GM19239 (cell line): ENCODE data around the gene TESPA1.

Experiments
- DNase-seq: peaks from one replicate; pipeline ENCODE4 v3.0.0; 2011; ENCODE audit warnings: low spot score; ENCODE audit not compliant: insufficient read length
- FAIRE-seq: peaks from 2 replicates; lab custom pipeline; 2011; peaks lifted over from hg19 to GRCh38; lab: Jason Lieb, UNC

TESPA1 gene

GRCh38 chr12:54984658-54985376, at the start of gene TESPA1:
Gene TESPA1 (minus strand): TSS chr12:54984762. CDS start chr12:54974562, 10,200 bp downstream.
- FAIRE-seq (peak; percentile 97), DNase-seq (peak; percentile 56)

DNA sequence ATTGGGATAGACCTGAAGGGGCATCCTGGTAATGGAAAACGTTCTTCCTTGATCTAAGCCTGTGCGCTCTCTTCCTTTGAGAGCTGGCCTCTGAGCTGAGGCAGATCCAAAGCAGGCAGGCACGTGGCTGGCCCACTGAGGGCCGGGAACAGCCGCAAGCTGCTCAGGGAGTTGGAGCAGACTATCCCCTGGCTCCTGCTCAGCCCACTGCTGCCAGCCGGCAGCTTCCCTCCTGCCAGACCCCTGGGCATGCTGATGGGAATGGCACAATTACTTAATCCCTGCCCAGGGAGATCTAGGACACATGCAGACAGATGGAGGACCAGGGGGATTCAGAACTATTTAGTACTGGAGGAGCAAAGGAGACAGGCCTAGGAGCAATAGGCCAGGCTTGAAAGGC, 49.7 kb upstream of the TESPA1 start:
- DNase-seq (no peak), FAIRE-seq (no peak)

GRCh38 chr12:55025508-55025907, 40.9 kb upstream of the TESPA1 start:
- DNase-seq (no peak), FAIRE-seq (no peak)

DNA sequence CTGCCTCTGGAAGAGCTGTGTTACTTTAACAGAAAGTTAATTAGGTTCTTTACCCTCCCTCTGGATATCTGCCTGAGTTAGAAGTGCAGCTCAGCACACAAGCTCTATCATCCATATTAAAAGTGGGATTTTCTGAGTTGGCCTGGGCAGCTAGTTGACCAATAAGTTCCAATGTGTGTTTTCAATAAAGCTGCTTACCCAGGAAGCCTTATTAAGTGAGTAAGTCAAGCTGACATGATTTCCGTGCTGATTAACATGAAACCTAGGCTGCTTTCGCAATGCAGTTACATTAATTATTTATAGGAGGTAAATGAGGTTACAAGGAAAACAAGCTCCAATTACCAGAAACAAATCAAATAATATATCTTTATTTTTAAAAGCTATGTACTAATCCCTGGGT, 40.0 kb upstream of the TESPA1 start:
- DNase-seq (no peak), FAIRE-seq (no peak)

DNA sequence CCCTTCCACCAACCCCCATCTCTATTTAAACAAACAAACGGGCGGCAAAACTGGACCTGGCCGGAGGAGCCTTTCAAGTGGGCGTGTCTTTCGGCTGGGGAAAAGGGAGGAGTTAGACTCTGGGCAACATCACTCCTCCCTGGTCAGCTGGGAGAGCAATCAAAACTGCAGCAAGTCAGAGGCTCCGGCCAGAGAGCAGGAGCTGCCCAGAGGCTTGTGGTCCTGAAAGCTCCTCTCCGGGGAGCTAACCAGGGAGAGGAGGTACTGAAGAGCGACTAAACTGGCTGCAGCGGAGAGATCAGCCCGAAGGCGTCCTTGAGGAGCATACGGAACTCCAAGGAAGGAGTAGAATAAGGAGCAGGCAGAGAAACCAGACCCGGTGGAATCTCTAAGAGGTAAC, 35.2 kb upstream of the TESPA1 start, which contains the start of gene NEUROD4:
NEUROD4 (plus strand) TSS at position 191 of the 400 bp plus-strand sequence. CDS start 6,466 bp downstream, outside the sequence.
- no peak for DNase-seq
- FAIRE-seq, result no peak

DNA sequence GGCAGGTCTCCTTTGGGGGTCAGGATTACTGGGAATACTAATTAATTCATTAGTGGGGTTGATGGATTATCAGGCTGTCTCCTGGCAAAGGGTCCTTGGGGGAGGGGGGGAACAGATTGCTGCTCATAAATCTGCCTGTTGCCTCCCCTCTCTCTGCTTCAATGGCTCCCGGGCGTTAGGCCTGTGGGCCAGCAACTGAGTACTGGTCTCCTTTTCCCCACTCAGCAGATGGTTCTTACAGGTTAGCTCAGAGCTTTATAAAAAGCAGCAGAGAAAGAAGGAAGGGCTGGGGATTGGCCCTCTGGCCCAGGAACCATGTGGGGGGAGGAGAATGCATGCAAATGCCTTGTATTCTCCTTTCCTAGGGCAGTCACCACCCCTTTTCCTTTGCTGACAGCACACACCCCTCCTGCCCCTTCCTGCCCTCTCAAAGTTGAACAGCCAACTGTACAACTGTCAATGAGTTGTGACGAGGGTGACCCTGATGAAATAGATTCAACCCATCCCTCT, 32.9 kb upstream of the TESPA1 start:
- FAIRE-seq, result no peak
- no peak for DNase-seq

- DNase-seq (no peak), FAIRE-seq (no peak)
These were observed 24.5 kb upstream of the TESPA1 start for GRCh38 chr12:55008944-55009585.

GRCh38 chr12:55002355-55002754, 17.8 kb upstream of the TESPA1 start:
- DNase-seq, result no peak
- FAIRE-seq, result no peak

GRCh38 chr12:55001198-55001868, 16.8 kb upstream of the TESPA1 start:
- FAIRE-seq, result no peak

DNA sequence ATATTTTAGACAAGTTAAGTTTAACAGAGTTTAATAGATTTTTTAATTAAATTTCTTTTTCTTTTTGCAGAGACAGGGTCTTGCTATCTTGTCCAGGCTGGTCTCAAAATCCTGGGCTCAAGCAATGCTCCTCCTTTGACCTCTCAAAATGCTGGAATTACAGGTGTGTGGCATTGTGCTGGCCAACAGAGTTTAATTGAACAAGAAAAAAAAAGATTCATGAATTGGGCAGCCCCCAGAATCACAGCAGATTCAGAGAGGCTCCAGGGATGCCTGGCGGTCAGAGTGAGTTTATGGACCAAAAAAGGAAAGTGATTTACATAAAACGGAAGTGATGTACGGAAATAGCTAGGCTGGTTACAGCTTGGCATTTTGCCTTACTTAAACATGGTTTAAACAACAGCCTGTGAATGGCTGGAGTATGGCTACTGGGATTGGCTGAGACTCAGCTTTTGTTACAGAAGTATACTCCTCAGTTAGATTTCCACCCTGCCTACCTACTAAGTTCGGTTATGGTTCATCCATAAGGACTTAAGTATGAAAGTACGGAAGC, 14.5 kb upstream of the TESPA1 start:
- DNase-seq, result no peak
- peak; percentile 79 for FAIRE-seq

More at GRCh38 chr12:55001198-55001868, 16.8 kb upstream of the TESPA1 start:
- no peak for DNase-seq

DNA sequence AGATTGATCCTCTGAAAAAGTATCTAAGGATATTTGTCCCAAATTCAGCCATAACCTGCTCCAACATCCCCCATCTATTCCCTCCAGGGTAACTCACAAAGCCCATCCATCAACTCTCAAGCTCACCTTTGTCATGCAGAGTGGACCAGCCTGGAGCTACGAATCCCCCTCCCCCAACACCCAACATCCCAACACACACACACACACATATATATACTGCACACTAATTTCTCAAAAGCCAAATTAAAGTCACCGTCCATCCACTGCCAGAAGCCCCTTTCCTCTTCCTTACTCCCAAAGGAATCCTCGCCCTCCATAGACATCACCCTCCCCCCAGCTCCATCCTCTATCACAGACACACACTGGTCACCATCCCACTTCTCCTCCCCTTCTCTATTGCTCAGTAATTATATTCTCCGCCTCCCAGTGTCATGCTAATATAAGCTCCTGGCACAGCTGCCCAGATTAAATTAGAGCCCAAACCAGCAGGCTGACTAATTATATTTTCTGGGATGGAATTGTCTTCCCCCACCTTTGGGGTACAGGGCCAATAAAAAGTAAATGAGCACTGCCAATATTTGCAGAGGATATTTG, 13.5 kb upstream of the TESPA1 start:
- DNase-seq, result no peak
- no peak for FAIRE-seq

DNA sequence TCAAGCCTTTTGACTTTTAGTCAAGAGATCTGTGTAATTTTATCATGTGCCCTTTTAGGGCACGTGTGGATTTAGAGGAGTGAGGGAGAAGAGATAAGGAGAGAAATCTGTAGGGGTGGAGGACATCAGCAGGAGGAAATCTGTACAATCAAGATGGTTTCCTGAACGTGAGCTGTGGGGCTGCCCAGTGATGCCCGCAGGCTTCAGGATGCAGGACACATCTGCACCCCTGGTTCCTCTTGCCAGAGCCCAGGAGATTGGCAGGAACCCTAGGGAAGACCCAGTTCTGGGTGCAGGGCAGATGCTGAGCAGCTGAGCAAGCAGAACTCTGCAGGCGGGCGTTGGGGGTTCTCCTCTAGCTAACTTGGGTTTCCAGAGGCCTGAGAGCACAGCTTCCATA, 11.6 kb upstream of the TESPA1 start:
- FAIRE-seq, result no peak
- no peak for DNase-seq

- peak; percentile 40 for DNase-seq
- FAIRE-seq, result peak; percentile 92
These were observed 8.7 kb upstream of the TESPA1 start for GRCh38 chr12:54993181-54993835.

DNA sequence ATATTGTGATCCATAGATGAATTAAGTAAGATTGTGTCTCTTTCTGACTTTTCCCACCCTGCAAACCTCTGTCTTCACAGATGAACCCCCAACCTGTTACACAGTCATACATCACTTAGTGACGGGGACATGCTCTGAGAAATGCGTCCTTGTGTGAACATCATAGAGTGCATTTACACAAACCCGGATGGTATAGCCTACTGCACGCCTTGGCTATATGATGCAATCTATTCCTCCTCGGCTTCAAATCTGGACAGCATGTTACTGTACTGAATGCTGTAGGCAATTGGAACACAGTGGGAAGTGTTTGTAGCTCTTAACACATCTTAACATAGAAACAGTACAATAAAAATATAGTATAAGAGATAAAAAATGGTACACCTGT, 7.4 kb upstream of the TESPA1 start:
- no peak for DNase-seq
- FAIRE-seq, result no peak

GRCh38 chr12:54991161-54991990, 6.8 kb upstream of the TESPA1 start:
- peak; percentile 99 for FAIRE-seq
- peak; percentile 25 for DNase-seq

DNA sequence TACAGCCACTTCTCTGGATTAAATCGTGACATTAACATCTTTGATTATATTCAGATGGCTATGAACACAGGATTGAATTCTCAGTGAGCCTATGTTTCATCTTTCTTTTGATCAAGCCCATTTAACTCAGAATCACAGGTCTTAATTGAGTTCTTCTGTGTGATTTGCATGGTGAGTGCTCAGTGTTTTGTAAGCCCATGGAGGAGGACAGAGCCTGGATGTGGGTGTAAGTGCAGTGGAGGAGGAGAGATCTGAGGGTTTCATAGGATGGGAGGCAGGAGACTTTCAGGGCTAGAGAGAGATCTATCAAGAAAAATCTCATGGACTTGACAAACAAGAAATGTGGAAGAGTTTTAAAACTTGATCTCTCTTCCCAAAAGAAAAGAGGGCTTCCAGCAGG, 5.3 kb upstream of the TESPA1 start:
- FAIRE-seq (peak; percentile 66), DNase-seq (no peak)

- FAIRE-seq, result peak; percentile 85
- DNase-seq, result no peak
These were observed 4.0 kb upstream of the TESPA1 start for GRCh38 chr12:54988402-54989054.

GRCh38 chr12:54987611-54988231, 3.2 kb upstream of the TESPA1 start:
- DNase-seq (no peak), FAIRE-seq (no peak)
